ENCODE results near the gene KLRC1.
"Not testable (repeated sequence)": the region's sequence is repeated elsewhere in the genome, so short reads cannot be mapped to it uniquely, and the experiment has no call there.

Gene KLRC1

DNA sequence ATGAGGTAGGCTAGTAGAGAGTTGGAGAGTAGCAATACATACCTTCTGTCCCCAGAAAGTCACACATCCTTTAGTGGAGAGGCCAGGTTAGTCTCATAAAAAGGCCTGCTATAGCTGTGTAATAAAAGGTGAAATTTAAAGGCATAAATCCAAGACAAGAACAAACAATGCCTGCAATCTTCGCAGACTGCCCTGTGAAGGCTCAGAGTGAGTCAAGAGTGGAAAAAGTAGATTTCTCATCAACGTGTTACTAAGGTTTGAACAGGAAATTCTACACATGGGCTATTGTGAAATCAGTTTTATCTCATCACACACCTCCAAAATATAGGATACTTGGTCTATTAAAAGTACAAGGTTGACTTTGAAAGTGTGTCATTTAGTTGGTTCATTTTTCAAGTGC lies at the start of gene KLRC1:
Gene KLRC1, minus strand, starts transcription at position 222 of the 400 bp plus-strand sequence. CDS start 2,221 bp downstream, outside the sequence.
- DNase-seq, result peak; percentile 9

DNA sequence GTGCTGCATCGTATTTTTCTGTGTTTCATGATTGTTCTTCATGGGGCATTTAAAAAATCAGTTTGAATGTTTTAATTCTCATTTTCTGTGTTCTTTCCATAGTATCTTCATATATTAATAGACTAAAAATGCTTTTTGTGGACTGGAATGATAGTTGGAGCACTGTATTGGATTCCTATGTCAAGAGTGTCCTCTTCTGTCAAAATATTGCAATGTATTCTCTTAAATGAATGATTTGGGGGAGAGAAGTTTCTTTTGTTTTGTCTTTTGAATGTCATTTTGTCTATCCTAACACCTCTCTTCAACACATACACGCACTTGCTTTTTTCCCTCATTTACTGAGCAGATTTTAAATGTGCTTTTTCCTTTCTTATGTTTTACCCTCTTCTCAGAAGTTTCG lies 47.9 kb upstream of the KLRC1 start:
- DNase-seq, result no peak

GRCh38 chr12:10498042-10498441 lies 44.9 kb upstream of the KLRC1 start:
- no peak for DNase-seq

DNA sequence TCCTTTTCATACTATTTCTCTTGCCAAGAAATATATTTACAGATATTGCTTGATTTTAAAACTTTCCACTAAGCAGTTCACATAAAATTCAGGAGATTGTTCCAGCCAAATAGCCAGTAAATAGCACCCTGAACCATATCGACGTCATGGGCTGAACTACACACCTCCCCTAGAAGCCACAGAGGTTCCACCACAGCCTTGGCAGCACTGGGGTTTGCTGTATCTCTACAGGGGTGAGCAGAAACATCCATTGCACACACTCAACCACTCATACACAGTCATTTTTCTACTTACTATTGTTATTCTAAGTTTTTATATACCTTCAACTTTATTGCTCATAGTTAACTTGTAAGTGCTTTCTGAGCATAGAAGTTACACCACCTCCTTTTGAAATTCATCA lies 44.4 kb upstream of the KLRC1 start:
- DNase-seq, result peak; percentile 38

DNA sequence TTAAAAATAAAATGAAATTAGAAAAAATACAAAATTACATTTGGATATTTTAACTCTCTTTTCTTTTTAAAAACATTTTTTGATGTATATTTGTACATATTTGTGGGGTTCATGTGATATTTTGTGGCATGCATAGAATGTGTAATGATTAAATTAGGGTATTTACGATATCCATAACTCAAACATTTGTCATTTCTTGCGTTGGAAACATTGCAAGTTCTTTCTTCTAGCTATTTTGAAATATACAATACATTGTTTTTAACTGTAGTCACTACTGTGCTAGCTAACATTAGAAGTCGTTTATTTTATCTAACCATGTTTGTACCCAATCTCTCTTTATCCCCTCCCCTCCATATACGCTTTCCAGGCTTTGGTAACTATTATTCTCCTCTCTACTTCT lies 38.6 kb upstream of the KLRC1 start:
- DNase-seq, result no peak

- not testable (repeated sequence) for DNase-seq
These were observed 34.2 kb upstream of the KLRC1 start for GRCh38 chr12:10487328-10487727.

DNA sequence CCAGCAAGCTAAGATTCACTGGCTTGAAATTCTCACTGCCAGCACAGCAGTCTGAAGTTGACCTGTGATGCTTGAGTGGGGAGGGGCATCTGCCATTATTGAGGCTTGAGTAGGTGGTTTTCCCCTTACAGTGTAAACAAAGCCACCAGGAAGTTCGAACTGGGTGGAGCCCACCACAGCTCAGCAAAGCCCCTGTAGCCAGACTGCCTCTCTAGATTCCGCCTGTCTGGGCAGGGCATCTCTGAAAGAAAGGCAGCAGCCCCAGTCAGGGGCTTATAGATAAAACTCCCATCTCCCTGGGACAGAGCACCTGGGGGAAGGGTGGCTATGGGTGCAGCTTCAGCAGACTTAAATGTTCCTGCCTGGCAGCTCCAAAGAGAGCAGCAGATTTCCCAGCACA lies 28.7 kb upstream of the KLRC1 start:
- not testable (repeated sequence) for DNase-seq

DNA sequence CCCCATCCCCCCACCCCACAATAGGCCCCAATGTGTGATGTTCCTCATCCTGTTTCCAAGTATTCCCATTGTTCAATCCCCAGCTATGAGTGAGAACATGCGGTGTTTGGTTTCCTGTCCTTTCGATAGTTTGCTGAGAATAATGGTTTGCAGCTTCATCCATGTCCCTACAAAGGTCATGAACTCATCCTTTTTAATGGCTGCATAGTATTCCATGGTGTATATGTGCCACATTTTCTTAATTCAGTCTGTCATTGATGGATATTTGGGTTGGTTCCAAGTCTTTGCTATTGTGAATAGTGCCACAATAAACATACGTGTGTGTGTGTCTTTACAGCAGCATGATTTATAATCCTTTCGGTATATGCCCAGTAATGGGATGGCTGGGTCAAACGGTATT lies 19.6 kb upstream of the KLRC1 start:
- not testable (repeated sequence) for DNase-seq

- no peak for DNase-seq
These were observed 16.5 kb upstream of the KLRC1 start for GRCh38 chr12:10469701-10470100.

- DNase-seq, result no peak
These were observed 13.1 kb upstream of the KLRC1 start for GRCh38 chr12:10466311-10466710.

- DNase-seq, result no peak
These were observed 4.6 kb upstream of the KLRC1 start for GRCh38 chr12:10457760-10458159.

DNA sequence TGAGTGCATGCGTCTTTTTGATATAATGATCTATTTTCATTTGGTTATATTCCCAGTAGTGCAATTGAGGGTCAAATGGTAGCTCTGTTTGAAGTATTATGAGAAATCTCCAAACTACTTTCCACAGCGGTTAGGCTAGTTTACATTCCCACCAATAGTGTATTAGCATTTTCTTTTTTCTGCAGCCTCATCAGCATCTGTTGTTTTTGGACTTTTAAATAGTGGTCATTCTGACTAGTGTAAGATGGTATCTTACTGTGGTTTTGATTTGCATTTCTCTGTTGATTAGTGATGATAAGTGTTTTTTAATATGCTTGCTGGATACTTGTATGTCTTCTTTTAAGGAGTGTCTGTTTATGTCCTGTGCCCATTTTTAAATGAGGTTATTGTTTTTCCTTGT lies 3.7 kb upstream of the KLRC1 start:
- no peak for DNase-seq

GRCh38 chr12:10455766-10456165 lies 2.6 kb upstream of the KLRC1 start:
- DNase-seq, result no peak

GRCh38 chr12:10454531-10454930 lies 1.4 kb upstream of the KLRC1 start:
- peak; percentile 33 for DNase-seq

DNA sequence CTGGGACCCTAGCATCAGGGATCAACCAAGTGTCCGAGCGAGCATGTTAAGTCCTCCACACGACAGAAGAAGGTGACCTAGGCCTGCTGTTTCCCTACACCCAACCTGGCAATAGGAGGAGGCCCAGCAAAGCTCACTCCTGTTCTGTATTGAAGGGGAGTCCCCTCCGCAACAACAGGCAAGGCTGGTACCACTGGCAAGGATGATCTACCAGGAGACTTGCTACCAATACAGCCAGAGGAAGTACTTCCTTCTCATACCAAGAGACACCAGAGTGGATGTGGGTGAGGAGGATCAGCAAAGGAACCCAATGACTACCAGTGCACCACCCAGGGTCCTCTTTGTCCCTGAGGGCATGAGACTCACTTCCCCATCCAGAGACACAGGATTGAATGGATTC lies 4.9 kb downstream of the KLRC1 start:
- DNase-seq, result peak; percentile 14

DNA sequence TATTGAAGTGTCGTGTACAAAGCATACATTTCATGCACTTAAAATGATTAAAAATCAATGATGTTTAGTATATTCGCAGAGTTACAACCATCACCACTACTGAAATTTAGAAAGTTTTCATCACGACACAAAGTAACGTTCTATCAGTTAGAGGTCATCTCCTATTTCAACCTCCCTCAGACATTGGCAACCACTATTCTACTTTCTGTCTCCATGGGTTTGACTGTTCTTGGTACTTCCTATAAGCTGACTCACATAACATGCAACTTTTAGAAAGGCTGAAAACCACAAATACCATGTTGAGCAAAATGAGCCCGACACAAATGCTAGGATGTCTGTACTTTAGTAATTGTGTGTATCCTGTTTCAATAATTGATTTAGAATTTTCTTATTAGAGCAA lies 7.1 kb downstream of the KLRC1 start:
- DNase-seq, result not testable (repeated sequence)

- not testable (repeated sequence) for DNase-seq
These were observed 12.0 kb downstream of the KLRC1 start for GRCh38 chr12:10441144-10441543.

DNA sequence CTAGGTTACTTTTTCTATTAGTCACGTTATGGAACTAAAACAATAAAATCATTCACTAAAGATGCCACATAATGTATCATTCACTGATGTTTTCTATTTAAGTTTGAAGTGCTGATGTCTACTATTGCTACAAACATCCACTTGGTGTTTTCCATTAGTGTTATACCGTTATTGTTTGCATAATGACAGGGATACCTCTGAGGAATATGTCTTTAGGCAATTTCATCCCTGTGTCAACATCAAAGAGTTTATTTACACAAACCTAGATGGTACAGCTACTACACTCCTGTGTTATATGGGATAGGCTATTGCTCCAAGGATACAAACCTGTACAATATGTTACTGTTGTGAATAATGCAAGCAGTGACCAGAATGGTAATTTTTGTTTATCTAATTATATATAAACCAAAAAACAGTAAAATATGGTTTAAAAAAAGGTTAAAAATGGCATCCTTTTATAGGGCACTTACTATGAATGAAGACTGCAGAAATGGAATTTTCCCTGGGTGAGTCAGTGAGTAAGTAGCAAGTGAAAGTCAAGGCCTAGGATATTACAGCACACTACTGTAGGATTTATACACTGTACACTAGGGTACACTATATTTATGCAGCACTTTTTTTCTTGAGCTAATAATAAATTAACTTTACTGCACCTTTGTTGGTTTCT lies 13.4 kb downstream of the KLRC1 start:
- not testable (repeated sequence) for DNase-seq

- DNase-seq, result not testable (repeated sequence)
These were observed 15.6 kb downstream of the KLRC1 start for GRCh38 chr12:10437601-10438000.

GRCh38 chr12:10435816-10436215 lies 17.4 kb downstream of the KLRC1 start, which contains the start of gene KLRC2:
TSS of gene KLRC2 (minus strand) at chr12:10436010. CDS start at chr12:10435986, 24 bp downstream.
- DNase-seq, result not testable (repeated sequence)

DNA sequence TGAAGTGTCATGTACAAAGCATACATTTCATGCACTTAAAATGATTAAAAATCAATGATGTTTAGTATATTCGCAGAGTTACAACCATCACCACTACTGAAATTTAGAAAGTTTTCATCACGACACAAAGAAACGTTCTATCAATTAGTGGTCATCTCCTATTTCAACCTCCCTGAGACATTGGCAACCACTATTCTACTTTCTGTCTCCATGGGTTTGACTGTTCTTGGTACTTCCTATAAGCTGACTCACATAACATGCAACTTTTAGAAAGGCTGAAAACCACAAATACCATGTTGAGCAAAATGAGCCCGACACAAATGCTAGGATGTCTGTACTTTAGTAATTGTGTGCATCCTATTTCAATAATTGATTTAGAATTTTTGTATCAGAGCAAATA lies 22.6 kb downstream of the KLRC1 start:
- not testable (repeated sequence) for DNase-seq

DNA sequence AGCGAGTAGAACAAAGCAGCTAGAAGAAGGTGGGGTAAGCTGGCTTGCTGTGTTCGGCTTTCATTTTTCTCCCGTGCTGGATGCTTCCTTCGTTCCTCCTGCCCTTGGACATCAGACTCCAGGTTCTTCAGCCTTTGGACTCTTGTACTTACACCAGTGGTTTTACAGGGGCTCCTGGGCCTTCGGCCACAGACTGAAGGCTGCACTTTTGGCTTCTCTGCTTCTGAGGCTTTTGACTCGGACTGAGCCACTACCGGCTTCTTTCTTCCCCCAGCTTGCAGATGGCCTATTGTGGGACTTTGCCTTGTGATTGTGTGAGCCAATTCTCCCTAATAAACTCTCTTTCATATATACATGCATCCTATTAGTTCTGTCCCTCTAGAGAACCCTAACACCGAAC lies 27.2 kb downstream of the KLRC1 start:
- not testable (repeated sequence) for DNase-seq

GRCh38 chr12:10424260-10424899 lies 28.8 kb downstream of the KLRC1 start:
- not testable (repeated sequence) for DNase-seq

GRCh38 chr12:10422159-10422558 lies 31.0 kb downstream of the KLRC1 start:
- DNase-seq, result not testable (repeated sequence)

DNA sequence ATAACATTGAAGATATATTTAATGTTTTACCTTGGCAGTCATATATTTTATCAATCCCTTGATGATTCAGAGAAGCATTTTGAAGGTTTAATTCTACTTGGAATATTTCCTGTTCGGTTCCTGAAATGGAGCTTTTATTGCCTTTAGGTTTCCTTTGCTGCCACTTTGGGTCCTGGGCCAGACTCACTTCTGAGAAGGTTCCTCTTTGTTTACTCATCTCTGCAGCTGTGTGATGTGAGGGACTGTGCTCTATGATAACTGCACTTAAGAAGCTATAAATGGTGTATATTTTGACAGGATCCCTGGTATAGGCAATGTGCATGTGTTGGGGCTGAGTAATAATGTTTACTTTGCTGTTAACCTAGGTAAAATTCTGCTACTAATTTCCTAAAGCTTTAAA lies 32.8 kb downstream of the KLRC1 start, which contains the start of gene KLRC3:
Gene KLRC3, minus strand, starts transcription at position 262 of the 400 bp plus-strand sequence. Its CDS starts 45 bp downstream, at position 217.
- DNase-seq, result not testable (repeated sequence)

Data from NK-92 treated with Interleukin-12 subunit alpha and Interleukin-12 subunit beta, amount 100 ng/mL, for 24 hours (cell line).